Measurements from ENCODE around the gene PCDHGC3. TPM values are rescaled to one million over a fixed set of nuclear protein-coding genes. Genes with fewer than 3 reads are reported as not detected.

Gene PCDHGC3
- total and polyA plus RNA-seq, 9 of the 15 experiments (the other 6 are each of a cell fraction or from before 2014, with no cell fraction given): 0.07 TPM; not detected in 8

GRCh38 chr5:141523991-141524390 is 48.2 kb downstream of the PCDHGC3 start:
- H3K4me1 ChIP-seq (replicated peaks in 1 of 2; ENCODE audit: control insufficient read depth in 2 of 2, insufficient read depth in 2 of 2, low read length in 2 of 2): peaks cover 0 to 7% of the 10 kb centered on the region in 2 experiments; a peak in 2 of 5 replicates
- no peak overlapping the region for H2AFZ ChIP-seq (ENCODE audit: low read depth, low read length)
- no peak for DNase-seq (ENCODE audit: extremely low read depth in 1 of 4, low spot score in 3 of 4)
- CTCF ChIA-PET (ENCODE audit: low intra/inter-chr PET ratio): interaction anchor here (1.0 to 1.8 kb wide), 6 partner anchors 94 to 198 kb away, joined by 3 to 7 read pairs (median 4); partner anchors contain the start of genes PCDHGA11, PCDHGA12 and PCDHGA9
- no peaks in the 10 kb centered on the region for H3K9me3 ChIP-seq (replicated peaks; ENCODE audit: control insufficient read depth, insufficient read depth, low read depth, low read length)
- ATAC-seq: no peak
- H3K27ac ChIP-seq (ENCODE audit: extremely low read depth, low read depth, low read length): no peak overlapping the region
- intact Hi-C loops (cut with micrococcal nuclease): loop anchor here (5.0 kb wide), 1 partner anchor 112 kb away; the partner anchor contains the start of gene PCDHGA10
- no TSS peak for BruUV-seq (replicated peaks)
- no peaks in the 10 kb centered on the region; the same call in 1 of the 2 replicates for H4K20me1 ChIP-seq (replicated peaks; ENCODE audit: control insufficient read depth, insufficient read depth, low read length)
- H3K79me2 ChIP-seq (ENCODE audit: control insufficient read depth, insufficient read depth, low read length): no peaks in the 10 kb centered on the region
- H3K9me1 ChIP-seq (ENCODE audit: control insufficient read depth, insufficient read depth, low read length): no peaks in the 10 kb centered on the region
- peaks cover 99% of the 10 kb centered on the region for H3K36me3 ChIP-seq (ENCODE audit: control insufficient read depth, insufficient read depth, low read length)
- POLR2A ChIA-PET: interaction anchor here (1.1 kb wide), 1 partner anchor 94 kb away, joined by 3 read pairs; the partner anchor contains the start of gene PCDHGA12
- no peak for TF ChIP-seq FOS (IDR thresholded peaks at IDR 0.05; ENCODE audit: extremely low read depth, insufficient read length)
- no peak for TF ChIP-seq ELK1 (CRISPR knock-in tag; IDR thresholded peaks at IDR 0.05)
- no peak for TF ChIP-seq CHD2 (IDR thresholded peaks at IDR 0.05; ENCODE audit: low read depth, low read length)
- no peak for TF ChIP-seq KLF6 (CRISPR knock-in tag; IDR thresholded peaks at IDR 0.05; ENCODE audit: borderline replicate concordance)
- TF ChIP-seq BRF2 (IDR thresholded peaks at IDR 0.05; ENCODE audit: borderline replicate concordance, insufficient read depth, insufficient read length): no peak
- no peak for TF ChIP-seq ZNF778 (CRISPR knock-in tag; IDR thresholded peaks at IDR 0.05)
- no peak for TF ChIP-seq ZBTB40 (IDR thresholded peaks at IDR 0.05)
- TF ChIP-seq ZBTB40 (CRISPR knock-in tag; IDR thresholded peaks at IDR 0.05): no peak
- H3K27me3 ChIP-seq (ENCODE audit: control insufficient read depth in 2 of 2, insufficient read depth in 2 of 2, low read length in 2 of 2): no peaks in the 10 kb centered on the region
- WGBS (ENCODE audit: insufficient coverage, low coverage, missing lambda C conversion rate): 99% methylated on average over 8 of the region's 8 CpGs
- in situ Hi-C loops (cut with MboI): loop anchor here (5.0 kb wide), 1 partner anchor 102 kb away; the partner anchor contains the start of gene PCDHGA11
- no peak overlapping the region for H3K4me3 ChIP-seq
- H3K4me2 ChIP-seq (ENCODE audit: insufficient read depth, low read length): no peak overlapping the region
- no peak for FAIRE-seq
- H3K9ac ChIP-seq (ENCODE audit: insufficient read depth in 1 of 2, low read depth in 2 of 2, low read length in 2 of 2): no peak overlapping the region
